ENCODE measurements around the gene NDST3.
A peak's percentile ranks its signal among the peaks of the same experiment; 100 is the strongest.

Gene NDST3

DNA sequence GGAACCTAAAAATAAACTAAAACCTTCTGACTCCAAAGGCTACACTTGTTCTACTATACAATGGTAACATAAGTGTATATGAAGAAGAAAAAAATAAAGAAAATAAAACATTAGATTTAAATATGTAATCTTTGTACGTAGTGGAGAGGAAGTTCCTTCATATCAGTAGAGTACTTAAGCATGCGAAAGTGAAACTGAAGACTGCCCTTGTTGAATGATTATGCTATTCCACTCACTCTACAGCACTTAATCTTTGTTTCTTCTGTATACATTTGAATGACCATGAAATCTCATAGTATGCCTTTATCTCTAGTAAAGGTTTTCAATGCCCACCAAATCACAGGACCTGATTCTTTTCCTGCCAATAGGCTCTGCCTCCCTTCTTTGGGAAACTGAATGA, 78.9 kb downstream of the NDST3 start:
- DNase-seq (ENCODE audit: extremely low spot score) = peak; percentile 6
- CTCF ChIA-PET = no interaction called here
- POLR2A ChIA-PET = no interaction called here
- TF ChIP-seq CTCF (IDR thresholded peaks at IDR 0.05; ENCODE audit: control extremely low read depth, extremely low read depth, low read depth, missing control alignments) = no peak

DNA sequence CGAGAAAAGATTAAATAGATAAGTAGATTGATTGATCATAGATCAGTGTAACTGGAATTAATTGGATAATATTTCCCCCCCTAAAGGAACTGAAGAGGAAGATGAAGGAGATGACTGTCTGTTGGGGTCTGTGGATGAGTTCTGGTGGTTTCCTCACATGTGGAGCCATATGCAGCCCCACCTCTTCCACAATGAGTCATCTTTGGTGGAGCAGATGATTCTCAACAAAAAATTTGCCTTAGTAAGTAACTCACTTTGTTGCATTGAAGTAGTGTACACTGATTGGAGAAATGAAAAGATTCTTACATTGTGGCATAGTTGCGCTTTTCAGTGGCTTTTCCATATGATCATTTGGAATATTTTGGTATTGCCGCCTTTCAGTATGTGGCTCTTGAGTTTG, 80.4 kb downstream of the NDST3 start:
- DNase-seq (ENCODE audit: extremely low spot score) = no peak
- CTCF ChIA-PET = no interaction called here
- POLR2A ChIA-PET = no interaction called here
- TF ChIP-seq CTCF (IDR thresholded peaks at IDR 0.05; ENCODE audit: control extremely low read depth, extremely low read depth, low read depth, missing control alignments) = no peak

DNA sequence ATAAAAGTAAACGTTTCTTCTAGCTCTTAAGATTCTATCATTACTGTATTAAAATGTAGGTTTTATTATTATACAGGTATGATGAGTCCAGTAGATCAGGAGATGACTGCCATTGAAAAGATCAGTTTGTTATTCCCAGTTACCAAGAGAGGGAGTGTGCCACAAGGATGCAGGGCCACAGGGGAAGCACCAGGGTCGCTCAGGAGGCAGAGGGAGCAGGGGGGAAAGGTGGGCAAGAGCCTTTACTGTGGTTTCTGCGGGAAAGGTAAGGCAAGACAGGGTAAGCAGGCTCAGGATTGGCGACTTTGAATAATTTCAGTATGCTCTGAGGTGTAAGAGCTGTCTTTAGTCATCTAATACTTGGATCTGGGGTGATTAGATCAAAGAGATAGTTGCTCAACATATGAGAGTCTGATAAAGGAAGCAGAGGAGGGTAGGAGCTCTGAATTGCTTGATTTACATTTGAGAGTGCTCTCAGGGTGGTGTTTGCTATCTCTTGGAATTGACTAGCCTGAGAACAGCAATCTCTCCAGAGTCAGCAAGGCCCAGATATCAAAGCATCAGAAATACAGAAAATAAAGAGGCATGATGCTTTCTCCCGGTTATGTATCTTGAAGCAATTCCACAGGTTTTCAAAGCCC, 86.0 kb downstream of the NDST3 start:
- TF ChIP-seq CTCF (IDR thresholded peaks at IDR 0.05; ENCODE audit: control extremely low read depth, extremely low read depth, low read depth, missing control alignments) = no peak
- ChIA-PET POLR2A (no interaction called here), CTCF (interaction anchor here (0.7 to 1.2 kb wide), 2 partner anchors 8 to 1636 kb away, joined by 3 read pairs; no protein-coding TSS in a partner anchor)
- DNase-seq (ENCODE audit: extremely low spot score) = no peak

- DNase-seq (ENCODE audit: extremely low spot score) = no peak
- POLR2A ChIA-PET = no interaction called here
- CTCF ChIA-PET = no interaction called here
- TF ChIP-seq CTCF (IDR thresholded peaks at IDR 0.05; ENCODE audit: control extremely low read depth, extremely low read depth, low read depth, missing control alignments) = no peak
Observed at GRCh38 chr4:118124997-118125396, 90.7 kb downstream of the NDST3 start.

GRCh38 chr4:118139241-118139640, 105.0 kb downstream of the NDST3 start:
- TF ChIP-seq CTCF (IDR thresholded peaks at IDR 0.05; ENCODE audit: control extremely low read depth, extremely low read depth, low read depth, missing control alignments) = no peak
- ChIA-PET POLR2A (no interaction called here), CTCF (no interaction called here)
- DNase-seq (ENCODE audit: extremely low spot score) = no peak

DNA sequence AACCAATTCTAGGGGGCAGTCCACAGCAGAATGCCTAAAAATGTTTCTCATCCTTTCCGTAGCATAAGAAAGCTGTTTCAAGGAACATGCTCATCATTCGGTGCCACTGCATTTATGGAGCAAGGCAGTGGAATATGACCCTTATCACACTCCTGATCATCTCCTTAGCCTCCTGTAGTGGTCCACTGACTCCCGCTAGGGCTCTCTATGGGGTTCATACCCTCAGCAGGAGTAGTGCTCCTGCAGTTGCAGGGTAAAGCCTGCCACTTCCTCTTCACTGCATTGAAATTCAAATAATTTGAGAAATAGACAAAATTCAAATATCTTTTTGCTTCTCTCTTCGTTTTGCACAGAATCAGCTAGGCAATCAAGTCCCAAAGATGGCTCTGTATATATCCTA, 107.0 kb downstream of the NDST3 start:
- ChIA-PET POLR2A (no interaction called here), CTCF (no interaction called here)
- TF ChIP-seq CTCF (IDR thresholded peaks at IDR 0.05; ENCODE audit: control extremely low read depth, extremely low read depth, low read depth, missing control alignments) = no peak
- DNase-seq (ENCODE audit: extremely low spot score) = no peak

GRCh38 chr4:118154649-118155048, 120.4 kb downstream of the NDST3 start:
- TF ChIP-seq CTCF (IDR thresholded peaks at IDR 0.05; ENCODE audit: control extremely low read depth, extremely low read depth, low read depth, missing control alignments) = no peak
- DNase-seq (ENCODE audit: extremely low spot score) = no peak
- POLR2A ChIA-PET = no interaction called here
- CTCF ChIA-PET = no interaction called here
